GDM1 (cell line): Measurements from ENCODE around the gene NRGN.
A peak's percentile ranks its signal among the peaks of the same experiment; 100 is the strongest.
"Not testable (repeated sequence)": the region's sequence is repeated elsewhere in the genome, so short reads cannot be mapped to it uniquely, and the experiment has no call there.

ENCODE experiments used
- DNase-seq: peaks from one replicate; lab custom pipeline; 2025; lab: John Stamatoyannopoulos, UW

The NRGN gene

GRCh38 chr11:124758355-124759265 lies 18.9 kb downstream of the NRGN start:
- peak; percentile 87 for DNase-seq

- DNase-seq: no peak
These were observed 19.8 kb downstream of the NRGN start for GRCh38 chr11:124759266-124760204.

GRCh38 chr11:124760205-124760652 lies 20.5 kb downstream of the NRGN start:
- DNase-seq: no peak

GRCh38 chr11:124760806-124761205 lies 21.1 kb downstream of the NRGN start:
- DNase-seq: no peak

- DNase-seq: no peak
These were observed 21.8 kb downstream of the NRGN start for GRCh38 chr11:124761301-124762104.

GRCh38 chr11:124762105-124762623 lies 22.4 kb downstream of the NRGN start, which contains the start of gene ESAM:
ESAM (minus strand) TSS chr11:124762290; CDS start chr11:124762154, 136 bp downstream.
- DNase-seq: no peak

GRCh38 chr11:124762624-124763155 lies 22.9 kb downstream of the NRGN start:
- no peak for DNase-seq

GRCh38 chr11:124763156-124763947 lies 23.6 kb downstream of the NRGN start:
- peak; percentile 61 for DNase-seq

GRCh38 chr11:124766156-124766555 lies 26.4 kb downstream of the NRGN start:
- no peak for DNase-seq

- no peak for DNase-seq
These were observed 29.2 kb downstream of the NRGN start for GRCh38 chr11:124768914-124769313.

- no peak for DNase-seq
These were observed 30.3 kb downstream of the NRGN start for GRCh38 chr11:124769806-124770774.

- DNase-seq: not testable (repeated sequence)
These were observed 31.2 kb downstream of the NRGN start for GRCh38 chr11:124770959-124771358.

GRCh38 chr11:124776865-124777645 lies 37.3 kb downstream of the NRGN start:
- no peak for DNase-seq

- DNase-seq: no peak
These were observed 38.5 kb downstream of the NRGN start for GRCh38 chr11:124778281-124778680.

GRCh38 chr11:124779568-124779967 lies 39.8 kb downstream of the NRGN start:
- DNase-seq: no peak

- DNase-seq: no peak
These were observed 43.3 kb downstream of the NRGN start for GRCh38 chr11:124783002-124783401.

GRCh38 chr11:124784051-124784450 lies 44.3 kb downstream of the NRGN start:
- DNase-seq: no peak

- DNase-seq: no peak
These were observed 48.8 kb downstream of the NRGN start for GRCh38 chr11:124788521-124788920.
